ENCODE data around the gene COA7. TPM values are rescaled to one million over a fixed set of nuclear protein-coding genes. Genes with fewer than 3 reads are reported as not detected.

COA7 gene
- total and polyA plus RNA-seq, 2 of the 8 experiments (the other 6 are each of a cell fraction or from before 2014, with no cell fraction given), result 23.2 to 61.8 TPM

DNA sequence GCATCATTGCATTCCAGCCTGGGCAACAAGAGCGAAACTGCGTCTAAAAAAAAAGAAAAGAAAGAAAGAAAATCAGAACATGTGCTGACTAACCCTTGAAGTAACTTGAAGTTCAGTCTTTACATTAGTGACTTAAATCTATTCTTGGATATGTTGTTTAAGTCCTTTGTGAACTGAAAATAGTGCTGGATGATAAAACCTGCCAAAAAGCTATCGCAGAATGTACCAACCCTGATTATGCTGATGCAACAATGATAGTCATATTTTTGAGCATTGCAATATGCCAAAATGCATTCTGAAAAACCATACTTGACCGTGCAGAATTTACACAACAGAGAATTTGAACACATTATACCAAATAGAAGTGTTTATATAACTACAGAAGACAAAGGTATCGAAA is 34.4 kb downstream of the COA7 start:
- H4K20me1 ChIP-seq (replicated peaks in 1 of 2; ENCODE audit: control insufficient read depth in 1 of 2, insufficient read depth in 2 of 2, low read length in 2 of 2), result no peaks in the 10 kb centered on the region
- H3K56ac ChIP-seq (replicated peaks; ENCODE audit: insufficient read length, low read depth, low read length), result no peak overlapping the region
- ChIA-PET CTCF (ENCODE audit: partially characterized antibody) (interaction anchor here (1.6 kb wide), 1 partner anchor 21 kb away, joined by 5 read pairs; no protein-coding TSS in a partner anchor), POLR2A (ENCODE audit: partially characterized antibody) (interaction anchor here (0.9 kb wide), 1 partner anchor 260 kb away, joined by 5 read pairs; the partner anchor contains the start of genes ORC1 and PRPF38A)
- no peak overlapping the region for H2AFZ ChIP-seq (ENCODE audit: low read length)
- H2AK5ac ChIP-seq (ENCODE audit: low read depth, low read length), result no peak overlapping the region
- no peaks in the 10 kb centered on the region for H3K27me3 ChIP-seq (replicated peaks in 1 of 4; ENCODE audit: control insufficient read depth in 3 of 4, extremely low read depth in 1 of 4, insufficient read depth in 3 of 4, low read length in 3 of 4)
- H3K9ac ChIP-seq (replicated peaks in 1 of 4; ENCODE audit: extremely low read depth in 1 of 4, low read depth in 3 of 4, low read length in 3 of 4), result no peak overlapping the region
- DNase-seq (ENCODE audit: low read depth in 1 of 2, low spot score in 2 of 2) (no peak), FAIRE-seq (no peak)
- no peak overlapping the region for H2BK12ac ChIP-seq (ENCODE audit: low read depth, low read length)
- H3K4ac ChIP-seq (replicated peaks; ENCODE audit: insufficient read length, low read depth, low read length), result no peak overlapping the region
- no peak overlapping the region for H2BK15ac ChIP-seq (ENCODE audit: low read length)
- H4K91ac ChIP-seq (replicated peaks; ENCODE audit: insufficient read length, low read length), result no peak overlapping the region
- H3K18ac ChIP-seq (ENCODE audit: extremely low read depth, low read length), result no peak overlapping the region
- H3K79me2 ChIP-seq (ENCODE audit: control insufficient read depth in 1 of 2, insufficient read depth in 2 of 2, low read length in 2 of 2), result no peaks in the 10 kb centered on the region
- 91% methylated on average over 5 of the region's 5 CpGs; no CpG with 5 or more reads in 1 of the 2 experiments for WGBS, 2 experiments (ENCODE audit: extremely low coverage in 1 of 2, insufficient coverage in 1 of 2, insufficient read length in 1 of 2, insufficient replicate concordance in 2 of 2, low coverage in 1 of 2, low lambda C conversion rate in 2 of 2, missing lambda C conversion rate in 1 of 2)
- no peak overlapping the region for H3K14ac ChIP-seq (ENCODE audit: insufficient read length)
- peaks cover 7 to 26% (median 17%) of the 10 kb centered on the region in 4 experiments for H3K4me1 ChIP-seq (replicated peaks in 1 of 4; ENCODE audit: control insufficient read depth in 3 of 4, insufficient read depth in 4 of 4, low read length in 3 of 4)
- H3K23me2 ChIP-seq (ENCODE audit: low read depth, low read length), result no peaks in the 10 kb centered on the region
- H2BK5ac ChIP-seq (ENCODE audit: low read depth, low read length), result no peak overlapping the region
- no peak overlapping the region for H2BK20ac ChIP-seq (ENCODE audit: low read length)
- no peaks in the 10 kb centered on the region for H3K9me3 ChIP-seq (ENCODE audit: insufficient read depth in 2 of 2, low read depth in 1 of 2, low read length in 1 of 2)
- TF ChIP-seq TEAD4 (IDR thresholded peaks at IDR 0.05; ENCODE audit: low read depth, low read length) (0 out of 2 replicates have a peak, but pooled peaks have one; percentile 7), RFX5 (IDR thresholded peaks at IDR 0.05; ENCODE audit: borderline replicate concordance, low read depth, low read length) (no peak), EZH2 (IDR thresholded peaks at IDR 0.05; ENCODE audit: low read depth, low read length, severe bottlenecking) (no peak), PHF8 (conservative IDR thresholded peaks at IDR 0.05; ENCODE audit: low read depth, low read length) (no peak), JUN (IDR thresholded peaks at IDR 0.05; ENCODE audit: low read depth, low read length) (no peak), BACH1 (IDR thresholded peaks at IDR 0.05; ENCODE audit: low read length) (no peak)
- no peak overlapping the region for H3K23ac ChIP-seq (ENCODE audit: insufficient read length)
- H3K4me2 ChIP-seq (ENCODE audit: insufficient read depth in 1 of 2, low read depth in 2 of 2, low read length in 2 of 2), result no peak overlapping the region
- H4K8ac ChIP-seq (ENCODE audit: extremely low read depth, insufficient read depth, low read length), result no peak overlapping the region
- no peak overlapping the region for H3K27ac ChIP-seq (ENCODE audit: low read depth, low read length)
- no peaks in the 10 kb centered on the region for H3K79me1 ChIP-seq (ENCODE audit: low read depth, low read length)
- no peak overlapping the region for H3K4me3 ChIP-seq (ENCODE audit: extremely low read depth in 1 of 4, insufficient read depth in 2 of 4, low read depth in 3 of 4, low read length in 4 of 4)
- H3K36me3 ChIP-seq (ENCODE audit: control insufficient read depth in 2 of 4, insufficient read depth in 4 of 4, low read length in 3 of 4), result no peaks in the 10 kb centered on the region
- no peak overlapping the region for H4K5ac ChIP-seq (ENCODE audit: insufficient read length, low read depth, low read length)
- H2BK120ac ChIP-seq (replicated peaks; ENCODE audit: low read depth, low read length), result no peak overlapping the region
